ENCODE results near the gene PSMB5. TPM values are rescaled to one million over a fixed set of nuclear protein-coding genes. Genes with fewer than 3 reads are reported as not detected.

Gene PSMB5
- total and polyA plus RNA-seq, 2 of the 13 experiments (the other 11 are each of a cell fraction or from before 2014, with no cell fraction given), result 705 to 871 TPM

DNA sequence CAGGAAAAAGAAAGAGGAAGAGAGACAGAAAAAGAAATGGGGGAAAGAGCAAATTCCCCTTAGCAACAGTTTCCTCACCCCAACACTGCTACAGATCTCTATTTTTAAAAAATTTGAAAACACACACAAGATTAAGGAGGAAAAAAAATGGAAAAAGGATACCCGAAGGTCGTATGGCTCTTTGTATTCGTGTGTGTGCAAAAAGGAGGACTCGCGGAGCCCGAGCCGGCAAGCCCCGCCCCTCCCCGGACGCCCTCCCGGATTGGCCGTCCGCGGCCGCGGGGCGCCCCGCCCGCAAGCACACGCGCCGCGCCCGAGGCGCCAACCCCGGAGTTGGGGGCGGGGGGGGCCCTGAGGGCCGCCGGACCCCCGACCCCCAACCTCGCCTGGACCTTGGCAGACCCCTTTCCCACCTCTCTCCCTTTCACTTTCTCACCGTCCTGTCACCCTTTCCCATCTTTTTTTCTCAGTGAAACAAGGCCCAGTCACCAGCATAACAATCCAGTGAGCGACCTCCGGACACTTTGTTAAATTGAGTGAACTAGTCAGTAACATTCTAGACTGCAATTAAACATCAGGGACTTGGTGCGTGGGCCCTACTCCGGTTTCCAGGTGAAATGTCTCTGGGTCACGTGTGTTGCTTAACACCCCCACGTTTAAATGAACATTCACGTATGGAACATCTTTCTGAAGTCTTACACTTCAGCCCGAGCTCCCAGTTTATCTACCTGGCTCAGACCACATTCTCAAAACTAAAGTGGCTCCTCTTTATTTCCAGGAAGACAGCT, 24.6 kb downstream of the PSMB5 start, which contains the start of gene C14orf93 (continued):
- TF ChIP-seq SOX13 (IDR thresholded peaks at IDR 0.05) (no peak), SOX13 (CRISPR knock-in tag; conservative IDR thresholded peaks at IDR 0.05 in 1 of 2, IDR thresholded peaks at IDR 0.05 in 1 of 2) (peak in 1 of 2 experiments; percentile 29; a peak in 3 of 4 replicates), ZNF543 (CRISPR knock-in tag; IDR thresholded peaks at IDR 0.05) (peak; percentile 16; the same call in 1 of the 2 replicates), TBX2 (CRISPR knock-in tag; IDR thresholded peaks at IDR 0.05; ENCODE audit: borderline replicate concordance) (peak; percentile 62; the same call in 1 of the 2 replicates), SPEN (CRISPR knock-in tag; IDR thresholded peaks at IDR 0.05; ENCODE audit: low read depth) (peak; percentile 54; the same call in 1 of the 2 replicates), MAZ (IDR thresholded peaks at IDR 0.05; ENCODE audit: borderline replicate concordance, low read depth, low read length) (peak; percentile 71; the same call in 1 of the 2 replicates), MAZ (CRISPR knock-in tag; IDR thresholded peaks at IDR 0.05; ENCODE audit: low read depth) (peak; percentile 87), ZNF850 (CRISPR knock-in tag; conservative IDR thresholded peaks at IDR 0.05) (no peak), SMYD3 (CRISPR knock-in tag; IDR thresholded peaks at IDR 0.05) (peak; percentile 81; the same call in 1 of the 2 replicates), CCDC6 (CRISPR knock-in tag; IDR thresholded peaks at IDR 0.05) (peak; percentile 75; the same call in 1 of the 2 replicates), FLYWCH1 (CRISPR knock-in tag; IDR thresholded peaks at IDR 0.05) (peak; percentile 95; the same call in 1 of the 2 replicates), RBM39 (IDR thresholded peaks at IDR 0.05; ENCODE audit: low read depth, low read length, poor library complexity, severe bottlenecking) (peak; percentile 30), NR2F6 (IDR thresholded peaks at IDR 0.05) (no peak), NR2F6 (CRISPR knock-in tag; IDR thresholded peaks at IDR 0.05) (peak; percentile 16; the same call in 1 of the 2 replicates), ZNF17 (CRISPR knock-in tag; IDR thresholded peaks at IDR 0.05) (no peak), ZNF432 (CRISPR knock-in tag; IDR thresholded peaks at IDR 0.05; ENCODE audit: borderline replicate concordance) (no peak), ETV6 (CRISPR knock-in tag; conservative IDR thresholded peaks at IDR 0.05) (peak; percentile 45; the same call in 1 of the 2 replicates)
- TF ChIP-seq, protein P1, sequence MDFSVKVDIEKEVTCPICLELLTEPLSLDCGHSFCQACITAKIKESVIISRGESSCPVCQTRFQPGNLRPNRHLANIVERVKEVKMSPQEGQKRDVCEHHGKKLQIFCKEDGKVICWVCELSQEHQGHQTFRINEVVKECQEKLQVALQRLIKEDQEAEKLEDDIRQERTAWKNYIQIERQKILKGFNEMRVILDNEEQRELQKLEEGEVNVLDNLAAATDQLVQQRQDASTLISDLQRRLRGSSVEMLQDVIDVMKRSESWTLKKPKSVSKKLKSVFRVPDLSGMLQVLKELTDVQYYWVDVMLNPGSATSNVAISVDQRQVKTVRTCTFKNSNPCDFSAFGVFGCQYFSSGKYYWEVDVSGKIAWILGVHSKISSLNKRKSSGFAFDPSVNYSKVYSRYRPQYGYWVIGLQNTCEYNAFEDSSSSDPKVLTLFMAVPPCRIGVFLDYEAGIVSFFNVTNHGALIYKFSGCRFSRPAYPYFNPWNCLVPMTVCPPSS (IDR thresholded peaks at IDR 0.05), result no peak
- TF ChIP-seq, protein P2, sequence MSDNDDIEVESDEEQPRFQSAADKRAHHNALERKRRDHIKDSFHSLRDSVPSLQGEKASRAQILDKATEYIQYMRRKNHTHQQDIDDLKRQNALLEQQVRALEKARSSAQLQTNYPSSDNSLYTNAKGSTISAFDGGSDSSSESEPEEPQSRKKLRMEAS (IDR thresholded peaks at IDR 0.05), result peak; percentile 93
- TF ChIP-seq, protein P3, sequence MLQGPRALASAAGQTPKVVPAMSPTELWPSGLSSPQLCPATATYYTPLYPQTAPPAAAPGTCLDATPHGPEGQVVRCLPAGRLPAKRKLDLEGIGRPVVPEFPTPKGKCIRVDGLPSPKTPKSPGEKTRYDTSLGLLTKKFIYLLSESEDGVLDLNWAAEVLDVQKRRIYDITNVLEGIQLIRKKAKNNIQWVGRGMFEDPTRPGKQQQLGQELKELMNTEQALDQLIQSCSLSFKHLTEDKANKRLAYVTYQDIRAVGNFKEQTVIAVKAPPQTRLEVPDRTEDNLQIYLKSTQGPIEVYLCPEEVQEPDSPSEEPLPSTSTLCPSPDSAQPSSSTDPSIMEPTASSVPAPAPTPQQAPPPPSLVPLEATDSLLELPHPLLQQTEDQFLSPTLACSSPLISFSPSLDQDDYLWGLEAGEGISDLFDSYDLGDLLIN (CRISPR knock-in tag; IDR thresholded peaks at IDR 0.05; ENCODE audit: borderline replicate concordance), result no peak
- TF ChIP-seq, protein P4, sequence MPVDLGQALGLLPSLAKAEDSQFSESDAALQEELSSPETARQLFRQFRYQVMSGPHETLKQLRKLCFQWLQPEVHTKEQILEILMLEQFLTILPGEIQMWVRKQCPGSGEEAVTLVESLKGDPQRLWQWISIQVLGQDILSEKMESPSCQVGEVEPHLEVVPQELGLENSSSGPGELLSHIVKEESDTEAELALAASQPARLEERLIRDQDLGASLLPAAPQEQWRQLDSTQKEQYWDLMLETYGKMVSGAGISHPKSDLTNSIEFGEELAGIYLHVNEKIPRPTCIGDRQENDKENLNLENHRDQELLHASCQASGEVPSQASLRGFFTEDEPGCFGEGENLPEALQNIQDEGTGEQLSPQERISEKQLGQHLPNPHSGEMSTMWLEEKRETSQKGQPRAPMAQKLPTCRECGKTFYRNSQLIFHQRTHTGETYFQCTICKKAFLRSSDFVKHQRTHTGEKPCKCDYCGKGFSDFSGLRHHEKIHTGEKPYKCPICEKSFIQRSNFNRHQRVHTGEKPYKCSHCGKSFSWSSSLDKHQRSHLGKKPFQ (CRISPR knock-in tag; IDR thresholded peaks at IDR 0.05; ENCODE audit: insufficient replicate concordance), result peak; percentile 69
- TF ChIP-seq, protein P5, sequence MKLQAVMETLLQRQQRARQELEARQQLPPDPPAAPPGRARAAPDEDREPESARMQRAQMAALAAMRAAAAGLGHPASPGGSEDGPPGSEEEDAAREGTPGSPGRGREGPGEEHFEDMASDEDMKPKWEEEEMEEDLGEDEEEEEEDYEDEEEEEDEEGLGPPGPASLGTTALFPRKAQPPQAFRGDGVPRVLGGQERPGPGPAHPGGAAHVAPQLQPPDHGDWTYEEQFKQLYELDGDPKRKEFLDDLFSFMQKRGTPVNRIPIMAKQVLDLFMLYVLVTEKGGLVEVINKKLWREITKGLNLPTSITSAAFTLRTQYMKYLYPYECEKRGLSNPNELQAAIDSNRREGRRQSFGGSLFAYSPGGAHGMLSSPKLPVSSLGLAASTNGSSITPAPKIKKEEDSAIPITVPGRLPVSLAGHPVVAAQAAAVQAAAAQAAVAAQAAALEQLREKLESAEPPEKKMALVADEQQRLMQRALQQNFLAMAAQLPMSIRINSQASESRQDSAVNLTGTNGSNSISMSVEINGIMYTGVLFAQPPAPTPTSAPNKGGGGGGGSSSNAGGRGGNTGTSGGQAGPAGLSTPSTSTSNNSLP (IDR thresholded peaks at IDR 0.05; ENCODE audit: low read depth, low read length), result no peak
